ENCODE data around the gene KSR2.

DNA sequence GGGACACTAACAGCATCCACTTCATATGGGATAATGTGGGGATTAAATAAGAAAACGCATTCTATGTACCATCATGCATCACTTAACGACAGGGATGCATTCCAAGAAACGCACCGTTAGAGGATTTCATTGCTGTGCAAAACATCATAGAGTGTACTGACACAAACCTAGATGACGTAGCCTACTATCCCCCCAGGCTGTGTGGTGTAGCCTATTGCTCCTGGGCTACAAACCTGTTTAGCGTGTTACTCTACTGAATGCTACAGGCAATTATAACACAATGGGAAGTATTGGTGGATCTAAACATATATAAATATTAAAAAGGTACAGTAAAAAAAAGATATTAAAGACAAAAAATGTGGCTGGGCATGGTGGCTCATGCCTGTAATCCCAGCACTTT, 230.6 kb downstream of the KSR2 start:
- TF ChIP-seq, protein P1, sequence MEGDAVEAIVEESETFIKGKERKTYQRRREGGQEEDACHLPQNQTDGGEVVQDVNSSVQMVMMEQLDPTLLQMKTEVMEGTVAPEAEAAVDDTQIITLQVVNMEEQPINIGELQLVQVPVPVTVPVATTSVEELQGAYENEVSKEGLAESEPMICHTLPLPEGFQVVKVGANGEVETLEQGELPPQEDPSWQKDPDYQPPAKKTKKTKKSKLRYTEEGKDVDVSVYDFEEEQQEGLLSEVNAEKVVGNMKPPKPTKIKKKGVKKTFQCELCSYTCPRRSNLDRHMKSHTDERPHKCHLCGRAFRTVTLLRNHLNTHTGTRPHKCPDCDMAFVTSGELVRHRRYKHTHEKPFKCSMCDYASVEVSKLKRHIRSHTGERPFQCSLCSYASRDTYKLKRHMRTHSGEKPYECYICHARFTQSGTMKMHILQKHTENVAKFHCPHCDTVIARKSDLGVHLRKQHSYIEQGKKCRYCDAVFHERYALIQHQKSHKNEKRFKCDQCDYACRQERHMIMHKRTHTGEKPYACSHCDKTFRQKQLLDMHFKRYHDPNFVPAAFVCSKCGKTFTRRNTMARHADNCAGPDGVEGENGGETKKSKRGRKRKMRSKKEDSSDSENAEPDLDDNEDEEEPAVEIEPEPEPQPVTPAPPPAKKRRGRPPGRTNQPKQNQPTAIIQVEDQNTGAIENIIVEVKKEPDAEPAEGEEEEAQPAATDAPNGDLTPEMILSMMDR (IDR thresholded peaks at IDR 0.05 in 2 of 3, conservative IDR thresholded peaks at IDR 0.05 in 1 of 3; ENCODE audit: control insufficient read depth in 2 of 3, extremely low read depth in 1 of 3, insufficient read depth in 1 of 3, low read depth in 3 of 3, low read length in 3 of 3) = no peak
- no peak for TF ChIP-seq ZZZ3 (IDR thresholded peaks at IDR 0.05; ENCODE audit: control insufficient read depth, insufficient read length, low read depth)
- TF ChIP-seq, protein P2, sequence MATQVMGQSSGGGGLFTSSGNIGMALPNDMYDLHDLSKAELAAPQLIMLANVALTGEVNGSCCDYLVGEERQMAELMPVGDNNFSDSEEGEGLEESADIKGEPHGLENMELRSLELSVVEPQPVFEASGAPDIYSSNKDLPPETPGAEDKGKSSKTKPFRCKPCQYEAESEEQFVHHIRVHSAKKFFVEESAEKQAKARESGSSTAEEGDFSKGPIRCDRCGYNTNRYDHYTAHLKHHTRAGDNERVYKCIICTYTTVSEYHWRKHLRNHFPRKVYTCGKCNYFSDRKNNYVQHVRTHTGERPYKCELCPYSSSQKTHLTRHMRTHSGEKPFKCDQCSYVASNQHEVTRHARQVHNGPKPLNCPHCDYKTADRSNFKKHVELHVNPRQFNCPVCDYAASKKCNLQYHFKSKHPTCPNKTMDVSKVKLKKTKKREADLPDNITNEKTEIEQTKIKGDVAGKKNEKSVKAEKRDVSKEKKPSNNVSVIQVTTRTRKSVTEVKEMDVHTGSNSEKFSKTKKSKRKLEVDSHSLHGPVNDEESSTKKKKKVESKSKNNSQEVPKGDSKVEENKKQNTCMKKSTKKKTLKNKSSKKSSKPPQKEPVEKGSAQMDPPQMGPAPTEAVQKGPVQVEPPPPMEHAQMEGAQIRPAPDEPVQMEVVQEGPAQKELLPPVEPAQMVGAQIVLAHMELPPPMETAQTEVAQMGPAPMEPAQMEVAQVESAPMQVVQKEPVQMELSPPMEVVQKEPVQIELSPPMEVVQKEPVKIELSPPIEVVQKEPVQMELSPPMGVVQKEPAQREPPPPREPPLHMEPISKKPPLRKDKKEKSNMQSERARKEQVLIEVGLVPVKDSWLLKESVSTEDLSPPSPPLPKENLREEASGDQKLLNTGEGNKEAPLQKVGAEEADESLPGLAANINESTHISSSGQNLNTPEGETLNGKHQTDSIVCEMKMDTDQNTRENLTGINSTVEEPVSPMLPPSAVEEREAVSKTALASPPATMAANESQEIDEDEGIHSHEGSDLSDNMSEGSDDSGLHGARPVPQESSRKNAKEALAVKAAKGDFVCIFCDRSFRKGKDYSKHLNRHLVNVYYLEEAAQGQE (IDR thresholded peaks at IDR 0.05; ENCODE audit: low read depth, low read length) = no peak
- TF ChIP-seq, protein P3, sequence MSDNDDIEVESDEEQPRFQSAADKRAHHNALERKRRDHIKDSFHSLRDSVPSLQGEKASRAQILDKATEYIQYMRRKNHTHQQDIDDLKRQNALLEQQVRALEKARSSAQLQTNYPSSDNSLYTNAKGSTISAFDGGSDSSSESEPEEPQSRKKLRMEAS (IDR thresholded peaks at IDR 0.05; ENCODE audit: low read depth, low read length) = no peak
- no peak for TF ChIP-seq CHD2 (IDR thresholded peaks at IDR 0.05; ENCODE audit: borderline replicate concordance, low read depth, low read length)
- TF ChIP-seq, protein P4, sequence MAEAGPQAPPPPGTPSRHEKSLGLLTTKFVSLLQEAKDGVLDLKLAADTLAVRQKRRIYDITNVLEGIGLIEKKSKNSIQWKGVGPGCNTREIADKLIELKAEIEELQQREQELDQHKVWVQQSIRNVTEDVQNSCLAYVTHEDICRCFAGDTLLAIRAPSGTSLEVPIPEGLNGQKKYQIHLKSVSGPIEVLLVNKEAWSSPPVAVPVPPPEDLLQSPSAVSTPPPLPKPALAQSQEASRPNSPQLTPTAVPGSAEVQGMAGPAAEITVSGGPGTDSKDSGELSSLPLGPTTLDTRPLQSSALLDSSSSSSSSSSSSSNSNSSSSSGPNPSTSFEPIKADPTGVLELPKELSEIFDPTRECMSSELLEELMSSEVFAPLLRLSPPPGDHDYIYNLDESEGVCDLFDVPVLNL (IDR thresholded peaks at IDR 0.05; ENCODE audit: low read depth, low read length) = no peak
- TF ChIP-seq, protein P5, sequence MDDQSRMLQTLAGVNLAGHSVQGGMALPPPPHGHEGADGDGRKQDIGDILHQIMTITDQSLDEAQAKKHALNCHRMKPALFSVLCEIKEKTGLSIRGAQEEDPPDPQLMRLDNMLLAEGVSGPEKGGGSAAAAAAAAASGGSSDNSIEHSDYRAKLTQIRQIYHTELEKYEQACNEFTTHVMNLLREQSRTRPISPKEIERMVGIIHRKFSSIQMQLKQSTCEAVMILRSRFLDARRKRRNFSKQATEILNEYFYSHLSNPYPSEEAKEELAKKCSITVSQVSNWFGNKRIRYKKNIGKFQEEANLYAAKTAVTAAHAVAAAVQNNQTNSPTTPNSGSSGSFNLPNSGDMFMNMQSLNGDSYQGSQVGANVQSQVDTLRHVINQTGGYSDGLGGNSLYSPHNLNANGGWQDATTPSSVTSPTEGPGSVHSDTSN (IDR thresholded peaks at IDR 0.05; ENCODE audit: insufficient replicate concordance, low read depth, low read length) = no peak
- no peak for TF ChIP-seq SIN3A (IDR thresholded peaks at IDR 0.05; ENCODE audit: low read depth, low read length)

Data from GM12878 (cell line).